Measurements from ENCODE around the gene GAB3.
"Not testable (repeated sequence)": the region's sequence is repeated elsewhere in the genome, so short reads cannot be mapped to it uniquely, and the experiment has no call there.

GAB3 gene

DNA sequence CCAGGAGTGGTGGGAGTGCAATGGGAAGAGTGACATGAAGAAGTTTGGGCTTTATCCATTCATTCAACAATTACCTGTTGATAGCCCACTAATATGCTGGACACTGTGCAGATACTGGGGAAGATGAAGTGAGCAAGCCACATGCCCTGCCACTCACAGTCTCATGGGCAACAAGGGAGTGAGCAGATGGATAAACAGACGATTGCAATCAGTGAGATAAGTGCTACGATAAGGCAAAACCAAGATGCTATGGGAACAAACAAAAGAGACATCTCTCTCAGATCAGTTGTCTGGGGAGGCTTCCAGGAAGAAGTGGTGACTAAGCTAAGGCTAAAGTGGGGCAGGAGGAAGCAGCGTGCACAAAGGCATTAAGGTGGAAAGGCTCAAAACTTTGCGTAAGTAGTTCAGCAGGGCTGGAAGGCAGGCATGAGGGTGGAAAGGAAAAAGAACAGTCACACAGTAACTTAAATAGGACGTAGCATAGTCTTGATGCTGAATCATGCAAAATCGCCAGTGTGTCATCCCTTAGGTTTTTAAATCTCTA lies 31.7 kb downstream of the GAB3 start:
- DNase-seq: peak; percentile 17

DNA sequence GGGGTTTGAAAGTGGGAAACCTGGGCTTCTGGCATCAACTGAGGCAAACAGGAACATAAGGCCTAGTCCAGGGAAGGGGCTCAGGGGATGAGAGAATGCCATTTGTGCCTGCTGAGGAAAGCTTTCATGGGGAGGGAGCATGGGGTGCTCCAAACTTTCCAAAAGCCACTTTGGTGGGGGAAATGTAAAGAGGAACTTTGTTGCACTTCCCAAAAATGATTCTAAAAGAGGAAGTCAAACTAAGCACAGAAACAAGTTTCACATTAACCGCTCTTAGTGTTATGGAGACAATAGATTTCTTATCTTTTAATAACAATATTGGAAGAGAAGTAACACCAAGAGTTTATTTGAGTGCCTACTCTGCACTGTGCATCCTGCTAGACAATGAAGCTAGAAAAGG lies 32.3 kb downstream of the GAB3 start:
- DNase-seq: no peak

DNA sequence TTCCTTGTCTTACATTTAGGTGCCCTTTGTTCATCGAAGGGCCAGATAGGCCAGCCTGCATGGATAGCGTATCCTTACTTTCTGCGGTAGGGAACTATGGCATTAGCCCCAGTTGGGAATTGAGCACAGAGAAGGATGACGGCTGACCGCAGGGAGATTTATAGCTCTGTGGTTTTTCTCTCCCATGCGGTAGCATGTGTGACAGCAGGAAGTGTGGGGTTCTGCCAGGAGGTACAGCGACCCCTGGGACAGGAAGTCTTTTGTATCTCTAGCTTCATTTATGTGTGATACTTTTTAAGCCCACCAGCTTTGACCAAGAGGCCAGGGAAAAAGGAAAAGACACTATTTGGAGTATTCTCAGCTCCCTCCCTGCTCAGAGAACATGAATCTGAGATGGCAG lies 33.1 kb downstream of the GAB3 start:
- DNase-seq: no peak

DNA sequence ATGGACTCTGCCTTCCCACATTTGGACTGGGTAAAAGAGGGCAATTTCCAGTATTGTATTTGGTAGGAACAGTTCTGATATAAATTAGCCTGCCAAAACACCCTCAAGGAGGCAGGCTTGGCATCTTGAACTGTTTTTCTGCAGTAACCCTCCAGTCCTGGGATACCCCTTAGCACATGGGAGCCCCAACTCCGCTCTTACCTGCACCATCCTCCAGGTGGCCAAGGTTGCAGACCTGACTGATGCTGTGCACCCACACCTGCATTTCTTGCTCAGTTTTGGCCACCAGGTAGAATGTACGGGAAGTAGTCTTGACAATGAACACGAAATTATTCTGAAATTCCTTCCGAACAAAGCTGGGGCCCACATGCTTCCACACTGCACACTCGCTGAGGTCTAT lies 35.1 kb downstream of the GAB3 start:
- no peak for DNase-seq

DNA sequence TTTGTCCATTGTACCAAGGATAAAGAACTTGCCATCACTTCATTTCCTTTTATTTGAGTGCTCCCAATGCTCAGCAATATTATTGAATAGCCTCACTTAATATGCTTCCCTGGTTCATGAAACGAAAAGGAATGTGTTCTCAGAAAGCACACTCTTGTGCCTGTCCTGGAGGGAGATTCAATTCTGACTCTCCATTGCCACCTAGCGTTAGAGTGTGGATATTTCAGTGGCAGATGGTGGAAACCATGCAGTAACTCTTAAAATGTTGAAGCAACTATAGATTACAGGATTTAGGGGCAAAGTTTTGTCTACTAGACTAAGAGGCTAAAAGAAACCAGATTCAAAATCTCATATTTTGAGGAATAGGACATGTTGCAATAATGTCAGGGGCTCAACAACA lies 36.0 kb downstream of the GAB3 start:
- DNase-seq: no peak

DNA sequence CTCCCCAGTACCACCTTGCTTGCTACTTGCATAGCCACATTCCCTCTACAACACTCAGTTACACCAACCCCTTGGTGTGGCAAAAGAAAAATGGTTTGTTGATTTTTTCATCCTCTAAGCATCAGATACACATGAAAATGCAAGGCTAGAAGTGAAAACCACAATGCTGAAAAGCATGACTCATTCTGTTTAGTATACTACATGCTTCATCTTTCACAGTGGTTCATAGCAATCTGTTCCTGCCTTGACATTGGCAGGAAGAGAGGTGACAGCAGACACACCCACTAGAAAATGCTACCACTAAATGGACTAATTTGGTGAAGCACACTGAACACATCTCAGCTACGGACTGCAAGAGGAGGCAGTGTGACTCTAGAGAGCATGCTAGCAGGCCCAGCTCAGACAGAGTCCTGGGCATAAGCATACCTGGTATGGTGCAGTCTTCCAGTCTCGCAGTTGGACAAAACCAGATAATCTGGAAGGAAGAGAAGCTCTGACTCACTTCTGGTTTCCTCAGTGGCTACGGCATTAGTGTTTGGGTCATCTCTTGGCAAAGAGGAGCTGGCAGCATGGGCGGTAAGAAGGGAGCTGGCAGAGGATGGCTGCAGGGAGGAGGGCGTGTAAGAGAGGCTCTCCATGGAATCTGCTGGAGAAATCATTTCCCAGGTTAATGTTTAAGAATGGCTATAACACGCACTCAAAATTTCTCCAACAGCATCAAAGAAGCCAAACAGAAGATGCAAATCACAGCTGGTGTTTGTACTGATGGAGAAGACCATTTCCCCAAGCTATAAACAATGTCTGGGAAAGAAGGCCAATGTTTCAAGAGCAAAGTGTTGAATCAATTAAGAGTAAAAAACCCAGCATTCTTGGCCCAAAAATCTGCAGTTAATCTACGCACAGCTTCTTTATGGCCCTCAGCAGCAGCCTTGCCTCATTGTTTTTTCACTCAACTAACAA lies 37.8 kb downstream of the GAB3 start:
- DNase-seq: no peak

DNA sequence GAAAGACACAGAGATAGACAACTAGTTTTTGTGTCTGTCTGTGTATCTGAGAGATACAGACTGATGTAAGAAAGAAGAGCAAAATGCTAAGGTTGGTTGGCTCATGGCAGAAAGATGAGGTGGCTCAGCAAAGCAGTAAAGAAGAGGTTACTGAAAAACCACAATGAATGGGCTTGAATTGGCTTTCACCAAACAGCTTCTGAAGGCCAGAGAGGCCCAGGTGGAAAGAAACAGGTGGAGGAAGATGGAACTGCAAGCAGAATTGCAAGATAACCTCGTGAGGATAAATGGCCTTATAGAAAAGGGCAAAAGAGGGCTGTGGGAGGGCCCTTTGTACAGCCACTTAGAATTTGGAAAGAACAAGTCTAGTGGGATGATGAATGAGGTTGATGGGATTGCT lies 39.6 kb downstream of the GAB3 start:
- no peak for DNase-seq

DNA sequence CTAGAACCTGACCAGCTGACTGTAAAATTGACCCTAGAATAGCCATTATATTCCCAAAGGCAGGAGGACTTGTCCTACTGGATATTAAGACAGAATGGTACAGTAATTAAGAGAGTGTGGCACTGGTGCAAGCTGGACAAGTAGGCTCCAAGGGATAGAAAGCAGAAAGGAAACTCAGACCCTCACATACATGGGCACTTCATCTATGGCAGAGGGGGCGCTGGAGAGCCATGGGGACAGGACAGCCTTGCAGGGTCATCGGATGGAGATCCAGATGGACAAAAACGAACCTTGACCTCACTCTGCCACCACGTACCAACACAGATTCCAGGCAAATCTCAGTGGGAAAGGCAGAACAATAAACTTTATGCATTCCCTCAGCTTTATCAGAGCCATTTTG lies 40.6 kb downstream of the GAB3 start:
- no peak for DNase-seq

DNA sequence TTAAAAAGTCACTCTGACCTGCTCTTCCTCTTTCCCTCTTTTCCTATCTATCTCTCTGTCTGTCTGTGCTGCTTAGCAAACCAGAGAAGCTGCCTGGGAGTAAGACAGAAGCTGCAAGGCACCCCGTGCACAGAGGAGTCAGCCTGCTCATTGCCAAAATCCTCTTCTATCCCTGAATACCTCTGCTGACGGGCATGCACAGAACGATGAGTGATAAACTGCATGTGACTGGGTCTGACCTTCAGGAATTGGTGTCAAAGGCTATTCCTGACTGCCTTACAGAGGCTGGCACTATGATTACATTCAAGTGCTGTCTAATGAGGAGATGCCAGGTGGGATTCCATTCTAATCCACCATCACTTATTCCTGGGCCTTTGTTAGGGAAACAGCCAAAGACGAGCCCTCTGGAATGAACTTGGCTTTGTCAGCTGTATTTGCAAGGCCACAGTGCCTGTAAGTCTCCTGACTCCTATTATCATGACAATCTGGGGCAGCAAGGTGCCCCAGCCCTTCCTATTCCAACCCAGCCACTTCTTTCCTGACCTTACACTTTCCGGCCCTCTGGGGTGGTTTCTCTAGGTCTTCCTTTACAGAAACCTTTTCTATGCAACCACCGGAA lies 52.1 kb downstream of the GAB3 start:
- DNase-seq: no peak

DNA sequence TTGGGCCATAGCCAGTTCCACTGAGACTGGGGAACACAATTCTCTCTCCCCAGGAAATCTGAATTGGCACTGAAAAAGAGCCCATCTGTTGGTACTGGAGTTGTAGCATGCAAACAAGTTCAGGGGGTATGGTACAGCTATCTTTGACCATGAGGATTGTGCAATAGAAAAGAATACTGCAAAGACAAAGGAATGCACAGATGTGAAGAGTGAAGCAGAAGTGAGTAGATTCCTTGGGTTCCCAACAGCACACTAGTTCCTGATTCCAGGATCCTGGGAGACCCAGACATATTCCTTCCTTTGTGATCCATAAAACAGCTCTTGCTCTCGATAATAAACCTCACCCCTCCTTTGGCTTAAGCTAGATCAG lies 54.2 kb downstream of the GAB3 start:
- no peak for DNase-seq

DNA sequence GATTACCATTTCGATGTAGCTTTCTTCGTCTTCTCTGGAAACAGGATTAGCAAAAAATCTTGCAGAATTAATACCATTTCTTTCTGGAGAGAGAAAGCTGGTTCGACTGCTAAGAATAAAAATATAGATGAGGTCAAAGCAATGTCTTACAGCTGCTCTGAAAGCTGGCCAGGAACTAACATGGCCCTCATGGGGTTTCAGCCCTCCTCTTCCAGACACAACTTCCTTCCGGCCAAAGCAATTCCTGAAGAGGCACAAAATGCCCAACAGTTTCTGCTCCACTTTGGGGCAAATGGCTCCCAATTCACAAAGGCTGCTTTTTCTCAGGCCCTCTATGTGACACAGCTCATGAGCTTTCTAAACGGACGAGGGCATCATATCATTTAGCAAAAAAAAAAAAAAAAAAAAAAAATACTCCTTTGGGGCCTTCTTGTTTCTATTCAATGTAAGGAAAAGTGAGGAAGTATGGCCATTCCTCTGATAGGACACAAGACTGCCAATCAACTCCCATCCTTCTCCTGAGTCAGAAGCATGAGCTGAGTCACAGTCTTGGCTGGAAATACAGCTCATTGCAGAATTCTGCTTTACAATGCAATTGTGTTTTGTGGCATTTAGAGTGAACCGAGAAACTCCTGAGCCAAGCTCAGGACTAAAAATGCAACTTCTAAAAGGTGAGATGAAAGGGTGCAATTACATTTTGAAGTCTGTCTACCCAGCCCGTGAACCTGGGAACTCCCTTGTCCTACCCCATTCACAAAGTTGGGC lies 54.8 kb downstream of the GAB3 start:
- DNase-seq: no peak

DNA sequence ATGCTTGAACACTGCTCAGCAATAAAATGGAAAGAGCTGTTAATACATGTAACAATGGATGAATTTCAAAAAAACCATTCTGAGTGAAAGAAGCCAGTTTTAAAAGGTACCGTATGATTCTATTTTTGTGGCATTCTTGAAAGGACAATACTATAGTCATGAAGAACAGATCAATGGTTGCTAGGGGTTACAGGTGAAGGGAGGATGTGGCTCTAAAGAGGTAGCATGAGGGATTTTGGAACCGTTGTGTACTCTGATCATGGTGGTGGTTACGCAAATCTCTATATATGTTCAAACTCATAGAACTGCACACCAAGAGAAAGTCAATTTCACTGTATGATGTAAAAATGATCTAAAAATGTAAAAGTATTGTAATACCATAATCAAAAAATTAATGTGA lies 57.5 kb downstream of the GAB3 start:
- no peak for DNase-seq

DNA sequence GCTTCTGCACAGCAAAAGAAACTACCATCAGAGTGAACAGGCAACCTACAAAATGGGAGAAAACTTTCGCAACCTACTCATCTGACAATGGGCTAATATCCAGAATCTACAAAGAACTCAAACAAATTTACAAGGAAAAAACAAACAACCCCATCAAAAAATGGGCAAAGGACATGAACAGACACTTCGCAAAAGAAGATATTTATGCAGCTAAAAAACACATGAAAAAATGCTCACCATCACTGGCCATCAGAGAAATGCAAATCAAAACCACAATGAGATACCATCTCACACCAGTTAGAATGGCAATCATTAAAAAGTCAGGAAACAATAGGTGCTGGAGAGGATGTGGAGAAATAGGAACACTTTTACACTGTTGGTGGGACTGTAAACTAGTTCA lies 60.4 kb downstream of the GAB3 start:
- DNase-seq: not testable (repeated sequence)

DNA sequence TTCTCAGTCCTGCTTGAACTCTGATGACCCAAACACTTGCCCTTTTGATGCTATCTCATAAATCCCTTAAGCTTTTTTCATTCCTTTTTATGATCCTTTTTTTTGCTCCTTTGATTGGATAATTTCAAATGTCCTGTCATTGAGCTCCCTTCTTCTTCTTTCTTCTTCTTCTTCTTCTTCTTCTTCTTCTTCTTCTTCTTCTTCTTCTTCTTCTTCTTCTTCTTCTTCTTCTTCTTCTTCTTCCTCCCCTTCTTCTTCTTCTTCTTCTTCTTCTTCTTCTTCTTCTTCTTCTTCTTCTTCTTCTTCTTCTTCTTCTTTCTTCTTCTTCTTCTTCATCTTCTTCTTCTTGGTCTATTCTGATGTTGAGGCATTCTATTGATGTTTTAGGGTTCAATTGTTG lies 78.8 kb downstream of the GAB3 start:
- not testable (repeated sequence) for DNase-seq

DNA sequence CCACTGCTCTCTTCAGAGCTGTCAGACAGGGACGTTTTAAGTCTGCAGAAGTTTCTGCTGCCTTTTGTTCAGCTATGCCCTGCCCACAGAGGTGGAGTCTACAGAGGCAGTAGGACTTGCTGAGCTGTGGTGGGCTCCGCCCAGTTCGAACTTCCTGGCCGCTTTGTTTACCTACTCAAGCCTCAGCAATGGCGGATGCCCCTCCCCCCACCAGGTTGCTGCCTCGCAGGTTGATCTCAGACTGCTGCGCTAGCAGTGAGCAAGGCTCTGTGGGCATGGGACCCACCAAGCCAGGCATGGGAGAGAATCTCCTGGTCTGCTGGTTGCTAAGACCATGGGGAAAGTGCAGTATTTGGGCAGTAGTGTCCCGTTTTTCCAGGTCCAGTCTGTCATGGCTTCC lies 80.0 kb downstream of the GAB3 start:
- not testable (repeated sequence) for DNase-seq

DNA sequence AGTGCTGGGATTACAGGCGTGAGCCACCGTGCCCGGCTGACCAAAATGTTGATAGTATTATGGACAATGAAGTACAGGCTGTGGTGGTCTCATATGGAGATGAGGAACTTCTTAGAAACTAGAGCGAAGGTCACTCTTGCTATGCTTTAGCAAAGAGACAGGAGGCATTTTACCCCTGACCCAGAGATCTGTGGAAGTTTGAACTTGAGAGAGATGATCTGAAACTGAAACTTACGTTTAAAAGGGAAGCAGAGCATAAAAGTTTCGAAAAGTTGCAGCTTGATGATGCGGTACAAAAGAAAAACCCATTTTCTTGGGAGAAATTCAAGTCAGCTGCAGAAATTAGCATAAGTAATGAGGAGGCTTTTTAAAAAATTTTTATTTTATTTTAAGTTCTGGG lies 89.0 kb downstream of the GAB3 start:
- no peak for DNase-seq

DNA sequence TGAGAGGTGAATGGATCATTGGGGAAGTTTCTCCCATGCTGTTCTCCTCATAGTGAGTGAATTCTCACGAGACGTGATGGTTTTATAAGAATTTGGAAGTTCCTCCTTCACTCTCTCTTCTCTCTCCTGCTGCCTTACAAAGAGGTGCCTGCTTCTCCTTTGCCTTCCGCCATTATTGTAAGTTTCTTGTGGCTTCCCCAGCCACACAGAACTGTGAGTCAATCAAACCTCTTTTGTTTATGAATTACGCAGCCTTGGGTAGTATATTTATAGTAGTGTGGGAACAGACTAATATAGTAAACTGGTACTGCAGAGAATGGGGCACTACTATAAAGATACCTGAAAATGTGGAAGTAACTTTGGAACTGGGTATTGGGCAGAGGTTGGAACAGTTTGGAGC lies 89.7 kb downstream of the GAB3 start:
- DNase-seq: no peak

DNA sequence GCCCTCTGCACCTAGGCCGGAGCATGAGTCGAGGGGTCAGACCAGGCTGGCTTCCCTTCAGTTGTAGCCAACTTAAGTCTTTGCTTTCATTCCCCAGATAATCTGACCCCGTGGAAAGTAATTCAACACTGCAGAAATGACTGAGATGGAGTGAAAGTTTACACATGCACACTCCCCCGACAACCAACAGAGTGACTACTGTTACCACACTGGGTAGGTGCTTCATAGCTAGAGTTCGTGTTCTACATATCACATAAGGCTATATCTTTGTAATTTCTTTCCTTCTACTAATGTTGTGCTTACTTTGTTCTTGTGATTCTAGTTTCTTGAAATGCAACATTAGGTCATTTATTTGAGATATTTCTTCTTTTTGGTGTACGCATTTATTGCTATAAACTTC lies 90.3 kb downstream of the GAB3 start:
- DNase-seq: no peak

DNA sequence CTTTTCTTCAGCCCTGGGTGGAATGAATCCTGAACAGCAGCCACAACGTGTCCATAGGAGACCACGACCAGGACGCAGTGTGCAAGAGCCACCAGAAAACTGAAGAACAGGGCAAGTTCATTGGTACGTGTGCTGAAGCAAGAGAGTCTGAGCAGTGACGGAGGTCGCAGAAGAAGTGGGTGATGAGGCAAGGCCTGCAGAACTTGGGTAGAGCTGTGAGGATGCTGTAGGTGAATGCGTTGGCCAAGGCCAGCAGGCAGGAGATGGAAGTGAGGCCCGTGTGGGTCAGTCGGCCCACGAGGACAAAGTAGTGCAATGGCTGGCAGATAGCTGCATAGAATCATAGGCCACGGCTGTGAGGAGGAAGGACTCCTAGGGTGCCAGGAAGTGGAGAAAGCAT lies 91.9 kb downstream of the GAB3 start:
- DNase-seq: no peak

DNA sequence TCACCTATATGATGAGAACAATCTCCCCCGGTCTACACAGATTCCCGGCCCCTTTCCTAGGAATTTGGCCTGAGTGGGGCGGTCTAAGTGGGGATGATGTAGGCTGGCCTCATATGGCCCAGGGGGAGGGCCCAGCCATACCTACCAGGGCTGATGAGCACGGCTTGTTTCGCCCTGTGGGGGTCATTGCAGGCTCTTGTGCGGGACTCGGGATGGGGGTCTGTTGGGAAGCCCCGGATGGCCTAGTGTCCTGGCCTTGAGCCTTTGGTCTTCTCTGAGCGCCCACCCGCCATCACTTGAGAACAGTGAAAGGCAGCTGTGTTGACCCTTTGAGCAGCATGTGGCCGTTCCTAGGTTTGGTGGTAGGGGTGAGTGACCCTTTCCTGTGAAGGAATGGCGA lies 92.7 kb downstream of the GAB3 start:
- no peak for DNase-seq

DNA sequence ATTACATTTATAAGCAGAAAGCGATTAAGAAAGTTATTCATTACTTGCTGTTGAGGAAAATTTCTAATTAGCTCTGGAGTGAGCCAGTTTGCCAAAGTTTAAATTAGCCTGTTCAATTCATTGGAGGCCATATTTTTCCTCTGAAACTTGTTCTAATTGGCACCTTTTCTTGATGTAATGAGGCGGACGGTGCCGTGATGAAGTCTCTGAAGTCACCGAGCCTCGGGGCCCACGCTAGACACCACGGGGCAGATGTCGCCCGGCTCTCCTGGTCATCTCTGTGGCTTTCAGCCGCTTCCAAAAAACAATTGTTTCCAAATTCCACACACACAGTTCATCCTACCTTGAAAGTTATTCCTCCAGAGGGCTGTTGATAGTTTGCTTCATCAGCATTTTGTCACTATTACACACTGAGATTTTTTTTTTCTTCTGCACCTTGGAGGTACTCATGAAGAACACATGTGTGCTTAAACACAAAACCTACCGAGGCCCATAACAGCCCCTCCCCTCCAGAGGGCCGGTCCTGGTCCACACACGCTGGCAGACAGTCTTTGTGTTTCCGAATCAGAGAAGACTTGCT lies 93.6 kb downstream of the GAB3 start:
- no peak for DNase-seq

DNA sequence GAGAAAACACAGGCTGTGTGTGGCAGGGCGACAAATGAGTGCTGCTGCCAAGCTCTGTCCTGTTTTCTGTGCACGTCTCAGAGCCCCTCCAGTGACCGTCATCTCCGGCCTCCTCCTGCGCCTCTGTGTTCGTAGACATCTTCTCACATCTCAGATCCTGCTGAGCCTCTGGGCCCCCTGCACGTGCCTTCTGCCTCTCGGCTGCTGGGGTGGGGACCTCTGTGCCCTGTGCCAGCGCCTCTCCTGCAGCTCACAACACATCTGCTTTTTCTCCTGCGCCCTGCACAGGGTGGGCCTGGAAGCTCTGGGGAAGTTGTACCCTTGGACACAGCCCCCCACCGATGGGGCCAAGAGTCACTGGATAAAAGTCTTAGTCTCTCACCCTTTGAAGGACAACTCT lies 95.1 kb downstream of the GAB3 start:
- DNase-seq: no peak

DNA sequence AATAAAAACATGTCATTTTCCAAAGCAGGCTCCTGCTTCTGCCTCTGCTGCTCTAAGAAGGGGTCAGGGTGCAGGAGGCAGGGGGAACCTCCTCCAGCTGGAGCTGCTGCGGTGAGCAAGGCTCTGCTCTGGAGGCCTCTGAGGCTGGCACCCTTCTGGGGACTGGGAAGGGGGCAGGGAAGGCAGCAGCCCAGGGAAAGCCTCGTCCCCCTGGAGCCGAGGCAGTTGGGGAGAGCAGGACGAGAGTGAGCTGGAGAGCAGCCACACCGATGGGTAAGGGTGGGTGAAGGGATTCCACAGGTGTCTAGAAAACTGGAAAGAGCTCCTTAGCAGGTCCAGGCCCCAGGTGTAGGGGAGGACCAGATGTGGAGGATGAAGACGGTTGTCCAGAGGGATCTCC lies 95.5 kb downstream of the GAB3 start:
- no peak for DNase-seq

All from stimulated activated CD4-positive, alpha-beta T cell treated with anti-CD3 and anti-CD28 coated beads, Interleukin-4, amount 100 ng/mL, for 1 hour (primary cell).